Stimulated activated CD4-positive, alpha-beta T cell treated with anti-CD3 and anti-CD28 coated beads, TNF-alpha, amount 100 ng/mL, for 48 hours (primary cell): ENCODE measurements around the gene GSDME.

ENCODE experiments used
- DNase-seq, 3 donors: peaks; one replicate each; pipeline ENCODE4 v3.0.0-alpha.2; 2020; ENCODE audit warnings: low read depth in 3 of 3

The GSDME gene

DNA sequence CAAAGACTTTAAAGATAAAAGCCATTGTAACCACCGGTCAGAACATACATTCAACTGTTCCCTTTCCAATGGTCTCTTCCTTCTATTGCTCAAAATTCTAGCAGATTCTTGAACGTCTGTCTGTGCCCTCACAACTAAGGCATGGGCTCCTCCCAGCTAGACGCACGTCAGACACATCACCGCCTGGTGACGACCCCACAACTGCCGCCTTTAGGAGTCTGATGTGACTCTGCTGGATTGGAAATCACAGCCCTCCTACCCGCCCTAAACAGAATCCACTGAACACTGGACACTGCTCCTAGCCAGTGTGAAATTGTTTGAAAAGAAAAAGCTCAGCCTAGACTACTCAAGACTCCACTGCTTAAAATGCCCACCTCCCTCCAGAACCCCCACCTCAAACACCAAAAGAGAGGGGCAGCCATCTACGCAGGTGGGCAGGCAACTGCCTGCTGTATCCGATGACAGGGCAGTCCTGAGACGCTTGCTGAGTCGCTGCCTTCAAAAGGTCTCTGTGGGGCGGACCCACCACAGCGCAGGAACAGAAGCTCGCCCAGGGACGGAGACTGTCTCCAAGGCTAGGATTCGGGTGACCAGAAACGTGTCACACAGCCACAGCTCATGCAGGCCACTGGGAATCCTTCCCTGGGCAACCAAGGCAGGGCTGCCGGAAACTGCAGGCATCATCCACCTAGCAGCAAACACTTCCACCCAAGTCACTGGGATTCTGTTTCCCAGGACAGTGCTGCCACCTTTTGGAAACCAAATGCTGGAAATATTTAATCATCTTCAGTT lies 34.7 kb downstream of the GSDME start:
- DNase-seq: no peak

DNA sequence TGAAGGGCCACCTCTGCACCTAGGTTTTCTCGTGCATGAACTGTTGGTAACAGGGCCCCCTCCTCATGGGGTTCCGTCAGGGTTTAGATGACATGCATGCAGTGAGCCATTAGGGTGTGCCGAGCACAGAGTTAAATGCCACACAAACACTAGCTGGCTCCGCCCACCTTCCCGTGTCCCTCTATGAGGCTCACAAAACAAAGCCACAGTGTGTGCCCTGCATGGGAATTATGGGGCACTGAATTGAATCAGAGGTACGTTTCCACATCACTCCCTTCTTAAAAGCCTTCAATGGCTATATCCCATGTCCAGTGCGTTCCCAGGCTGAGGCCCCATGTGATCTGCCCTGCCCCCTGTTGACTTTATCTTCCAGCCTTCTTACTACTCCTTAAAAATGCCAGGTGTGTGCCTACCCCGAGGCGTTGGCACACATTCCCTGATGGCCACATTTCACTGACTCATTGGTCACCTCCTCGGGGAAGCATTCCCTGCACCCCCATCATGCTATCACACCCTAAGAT lies 35.7 kb downstream of the GSDME start:
- DNase-seq: no peak

DNA sequence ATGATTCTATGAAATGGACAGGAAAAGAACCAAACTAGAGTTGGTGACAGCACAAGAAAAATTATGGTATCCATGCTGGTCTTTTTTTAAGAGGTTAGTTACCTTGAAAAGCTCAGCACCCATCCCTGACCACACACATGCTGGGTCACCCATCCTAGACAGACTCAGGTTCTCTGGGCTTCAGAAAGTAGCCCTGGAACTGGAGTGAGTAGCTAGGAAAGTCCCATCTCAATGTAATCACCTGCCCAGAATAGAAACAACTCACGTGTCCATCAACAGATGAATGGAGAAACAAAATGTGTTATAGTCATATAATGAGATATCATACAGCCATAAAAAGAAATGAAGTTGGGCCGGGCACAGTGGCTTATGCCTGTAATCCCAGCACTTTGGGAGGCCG lies 37.0 kb downstream of the GSDME start:
- DNase-seq: no peak

DNA sequence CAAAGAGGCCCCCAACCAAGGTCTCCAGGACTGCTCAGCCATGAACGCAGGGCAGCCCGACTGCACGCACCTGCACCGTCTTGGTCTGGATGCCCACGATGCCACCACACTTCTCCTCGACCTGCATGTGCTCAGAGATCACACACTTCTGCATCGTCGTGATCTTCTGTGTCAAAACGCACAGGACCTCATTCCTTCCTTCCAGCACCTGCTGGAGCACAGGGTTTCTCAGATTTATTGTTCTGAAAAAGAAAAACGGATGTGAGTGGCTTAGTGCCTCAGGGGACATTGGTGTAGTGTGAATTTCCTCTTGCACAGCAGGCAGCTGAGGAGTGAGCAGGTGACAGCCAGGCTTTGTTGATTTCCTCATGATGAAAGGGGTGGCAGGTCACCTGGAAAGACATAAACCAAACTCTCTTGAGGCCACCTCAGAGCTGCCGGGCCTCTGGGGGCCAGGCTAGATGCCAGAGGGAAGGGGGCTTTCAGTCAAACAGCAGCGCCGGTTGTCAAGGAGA lies 38.2 kb downstream of the GSDME start:
- no peak for DNase-seq

DNA sequence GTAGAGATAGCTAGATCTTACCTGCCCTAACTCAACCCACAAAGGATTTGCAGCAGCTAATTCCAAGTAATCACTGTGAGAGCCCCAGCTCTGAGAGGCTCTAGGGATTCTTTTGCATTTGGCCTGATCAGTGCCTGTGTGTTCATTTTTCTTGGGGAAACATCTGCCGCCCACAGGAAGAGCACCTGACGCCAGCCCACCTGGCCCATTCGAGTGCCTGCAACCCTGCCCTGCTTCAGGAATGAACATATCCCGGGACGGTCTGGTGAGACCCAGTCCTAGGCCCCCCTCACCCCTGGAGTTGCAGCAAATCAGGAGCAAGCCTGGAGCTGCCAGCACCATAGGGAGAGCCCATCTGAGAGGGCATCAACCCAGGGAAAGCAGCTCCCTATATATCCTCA lies 38.8 kb downstream of the GSDME start:
- DNase-seq: no peak

DNA sequence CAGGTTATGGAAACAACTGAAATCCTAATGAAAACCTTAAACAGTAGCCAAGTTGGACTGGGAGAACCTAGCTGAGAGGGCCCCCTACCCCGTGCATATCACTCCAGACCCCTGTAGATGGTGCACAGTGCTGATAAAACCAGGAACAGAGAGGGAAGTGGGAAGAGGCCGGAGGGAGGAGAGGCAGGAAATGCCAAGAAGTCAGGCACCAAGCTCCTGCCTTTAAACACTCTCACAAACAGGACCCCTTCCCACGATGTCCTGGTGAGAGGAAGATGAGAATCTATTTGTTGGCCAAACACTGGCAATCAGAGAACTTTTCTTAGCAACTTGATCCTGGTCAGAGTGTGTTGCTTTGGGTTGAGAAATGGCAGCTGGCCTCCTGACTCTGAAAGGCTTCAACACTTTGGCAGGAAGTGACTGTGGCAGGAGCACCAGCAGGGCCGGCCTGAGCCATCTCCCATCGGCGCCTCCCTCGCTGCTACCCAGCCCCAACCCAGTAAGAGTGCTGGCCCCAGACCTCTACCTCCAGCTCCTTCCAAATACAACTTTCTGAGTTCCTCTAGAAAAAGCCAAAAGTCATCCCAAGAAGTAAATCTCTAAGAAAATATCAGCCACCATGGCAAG lies 39.5 kb downstream of the GSDME start:
- no peak for DNase-seq

DNA sequence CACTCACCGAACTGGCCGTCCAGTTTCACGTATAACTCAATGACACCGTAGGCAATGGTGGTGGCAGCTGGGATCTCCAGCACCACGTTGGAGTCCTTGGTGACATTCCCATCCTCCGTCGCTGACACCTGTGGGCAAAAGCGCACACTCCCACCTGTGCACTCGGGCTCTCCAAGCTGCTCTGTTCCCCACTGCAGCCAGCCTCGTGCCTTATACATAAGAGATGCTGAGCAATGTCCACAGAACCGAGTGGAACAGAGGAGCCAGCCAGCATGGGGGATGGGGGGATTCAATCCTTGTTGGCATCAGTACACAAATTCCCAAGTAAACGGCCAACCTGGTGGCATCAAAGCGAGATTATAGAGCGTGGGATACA lies 40.0 kb downstream of the GSDME start:
- DNase-seq: no peak

DNA sequence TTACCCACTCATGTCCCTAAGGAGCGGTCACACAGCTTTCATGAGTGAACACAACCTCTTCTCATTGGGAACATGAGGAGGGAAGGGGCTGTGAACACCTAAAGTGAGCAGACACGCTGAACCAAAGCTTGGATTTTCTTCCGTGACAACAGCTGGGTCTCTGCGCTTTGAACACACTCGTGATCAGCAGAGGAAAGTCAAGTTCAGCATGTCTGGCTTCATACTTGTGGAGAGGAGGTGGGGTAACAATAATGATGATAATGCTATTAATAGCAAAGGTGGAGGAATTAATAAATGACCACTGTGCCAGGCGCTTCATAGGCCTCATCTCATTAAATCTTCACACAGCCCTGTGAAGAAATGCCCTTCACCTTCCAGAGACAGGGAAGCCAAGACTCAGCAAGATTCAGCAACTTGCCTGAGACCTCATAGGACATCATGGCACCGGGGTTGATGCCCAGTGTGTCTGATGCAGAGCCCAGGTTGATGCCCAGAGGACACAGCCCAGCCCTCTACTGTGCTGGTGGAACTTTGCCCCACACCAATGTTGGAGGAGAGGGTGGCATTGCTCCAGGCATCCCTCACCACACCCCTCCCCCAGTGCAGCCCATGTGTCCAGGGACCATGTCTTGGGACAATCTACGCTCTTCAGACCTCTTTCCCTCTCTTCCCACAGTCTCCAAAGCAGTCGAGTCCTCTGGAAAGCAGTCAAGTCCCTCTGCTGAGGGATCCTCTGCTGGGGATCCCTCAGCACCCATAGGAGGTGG lies 40.6 kb downstream of the GSDME start:
- no peak for DNase-seq

DNA sequence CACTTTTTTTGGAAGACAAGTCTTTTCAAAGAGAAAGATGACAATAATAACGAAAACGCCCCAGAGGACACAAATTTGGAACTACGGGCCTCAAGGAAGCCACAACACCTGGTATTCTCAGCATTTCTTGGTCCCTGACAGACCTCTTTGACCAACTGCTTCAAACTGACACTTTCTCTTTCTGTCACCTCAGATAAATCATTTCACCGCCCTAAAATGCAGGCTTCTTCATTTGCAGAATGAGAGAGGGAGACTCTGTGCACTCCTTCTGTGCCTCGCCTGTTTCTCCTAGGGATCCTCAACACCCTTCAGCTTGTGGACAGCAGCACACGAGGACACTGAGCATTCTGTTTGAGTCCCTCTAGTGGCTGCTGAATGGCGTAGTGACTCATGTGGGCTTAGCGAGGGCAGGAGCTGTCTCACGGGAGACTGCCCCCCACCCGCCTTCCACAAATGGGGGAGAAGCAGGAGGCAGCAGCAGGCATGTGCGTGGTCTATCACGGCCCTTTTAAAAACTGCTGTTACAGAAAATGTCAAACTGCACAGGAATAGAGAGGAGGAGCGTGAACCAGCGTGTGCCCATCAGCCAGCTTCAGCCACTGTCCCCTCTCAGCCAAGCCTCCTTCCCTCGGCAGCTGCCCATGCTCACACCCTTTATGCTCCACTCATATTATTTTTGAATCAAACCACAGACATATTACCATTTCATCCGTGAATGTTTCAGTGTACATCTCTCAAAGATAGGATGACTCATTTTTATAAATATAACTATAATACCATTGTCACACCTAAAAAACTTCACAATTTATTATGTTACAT lies 41.4 kb downstream of the GSDME start:
- no peak for DNase-seq

DNA sequence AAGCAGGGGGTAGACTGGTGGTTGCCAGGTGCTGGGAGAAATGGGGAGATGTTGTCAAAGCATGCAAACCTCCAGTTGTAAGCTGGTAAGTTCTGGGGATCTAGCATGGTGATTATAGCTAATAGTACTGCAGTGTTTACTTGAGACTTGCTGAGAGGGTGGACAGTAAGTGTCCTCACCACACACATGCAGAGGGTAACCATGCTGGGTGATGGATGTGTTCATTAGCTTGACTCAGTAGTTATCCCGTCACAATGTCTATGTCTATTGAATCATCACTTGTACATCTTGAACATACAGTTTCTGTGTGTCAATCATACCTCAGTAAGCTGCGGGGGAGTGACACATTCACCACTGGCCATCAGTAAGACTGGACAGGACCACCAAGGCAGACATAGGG lies 42.1 kb downstream of the GSDME start:
- DNase-seq: no peak

DNA sequence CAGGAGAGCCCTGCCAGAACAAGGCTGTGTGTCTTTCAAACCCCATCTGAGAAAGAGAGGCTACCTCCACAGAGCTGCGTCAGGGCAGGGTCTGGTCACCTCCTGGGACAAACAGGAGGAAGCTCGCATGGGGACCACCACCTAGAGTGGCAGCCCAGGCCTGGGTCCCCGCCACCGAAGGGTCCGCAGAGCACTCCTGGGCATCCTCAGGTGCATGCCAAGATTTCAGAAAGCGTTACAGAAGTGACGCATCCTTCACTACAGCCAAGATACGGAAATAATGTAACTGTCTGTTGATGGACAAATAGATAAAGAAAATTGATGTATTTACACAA lies 42.6 kb downstream of the GSDME start:
- DNase-seq: no peak

DNA sequence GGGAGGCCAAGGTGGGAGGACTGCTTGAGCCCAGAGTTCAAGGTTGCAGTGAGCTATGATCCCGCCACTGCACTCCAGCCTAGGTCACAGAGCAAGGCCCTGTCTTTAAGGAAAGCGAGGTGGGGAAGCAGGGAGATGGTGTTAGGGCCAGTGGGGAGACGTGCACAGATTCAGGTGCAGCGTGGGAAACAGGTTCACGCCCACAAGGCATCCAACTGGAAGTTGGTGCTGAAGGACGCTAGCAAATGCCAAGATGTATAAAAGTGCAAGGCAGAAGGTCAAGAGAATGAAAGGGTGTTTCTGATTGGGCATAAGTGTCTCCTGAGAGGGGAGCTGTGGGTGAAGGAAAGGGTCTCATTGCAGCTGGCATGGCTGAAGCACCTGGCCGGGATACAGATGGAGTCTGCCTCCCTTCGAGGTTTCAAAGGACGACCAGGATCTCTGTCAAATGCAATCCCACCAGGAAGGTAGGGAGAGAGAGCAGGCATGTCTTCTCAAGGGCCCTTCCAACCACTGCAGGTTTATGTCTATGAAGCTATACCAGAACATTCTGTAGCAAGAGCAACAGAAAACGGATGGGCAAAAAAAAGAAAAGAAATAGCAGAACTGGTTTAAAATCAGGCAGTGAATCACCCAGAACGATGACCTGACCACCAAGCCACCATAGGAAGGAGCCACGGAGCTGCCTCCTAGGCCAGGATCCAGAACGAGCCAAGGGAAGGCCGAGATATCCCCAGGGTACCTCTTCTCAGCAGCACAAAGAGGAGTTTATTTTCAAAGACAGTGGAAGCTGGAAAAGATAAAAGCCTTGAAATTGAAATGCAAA lies 43.2 kb downstream of the GSDME start:
- DNase-seq: no peak

DNA sequence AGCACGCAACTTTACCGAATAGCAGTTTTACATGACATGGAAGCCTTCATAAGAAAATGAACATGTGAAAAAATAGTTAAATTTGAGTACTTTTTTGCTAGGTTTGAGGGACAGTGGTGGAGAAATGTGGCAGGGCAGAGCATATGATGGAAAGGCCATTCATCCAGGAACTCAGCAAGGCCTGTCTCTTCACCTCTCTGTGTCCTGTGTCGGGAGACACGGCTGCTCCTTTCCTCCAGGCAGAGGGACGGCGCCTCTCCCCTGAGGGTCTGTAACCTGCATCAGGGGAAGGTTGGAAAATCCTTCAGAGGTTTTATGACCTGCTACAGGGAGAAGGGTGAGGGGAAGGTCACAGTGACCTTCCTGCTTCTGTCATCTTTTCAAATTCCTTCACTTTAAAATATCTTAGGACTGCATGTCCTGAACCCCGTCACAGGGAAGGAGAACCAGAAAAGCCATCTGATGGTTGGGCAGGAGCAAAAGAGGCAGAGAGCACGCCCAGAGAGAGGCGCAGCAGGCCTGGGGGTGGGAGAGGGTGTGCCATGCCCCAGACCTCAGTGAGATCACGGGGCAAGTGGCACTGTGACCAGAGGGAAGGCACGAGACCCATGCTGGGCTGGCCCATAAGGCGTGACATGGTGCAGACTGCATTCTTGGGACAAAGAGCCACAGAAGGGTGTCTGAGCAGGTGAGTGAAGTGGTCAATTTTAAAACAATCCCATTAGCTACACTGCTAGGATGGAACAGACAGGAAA lies 44.0 kb downstream of the GSDME start:
- DNase-seq: no peak

DNA sequence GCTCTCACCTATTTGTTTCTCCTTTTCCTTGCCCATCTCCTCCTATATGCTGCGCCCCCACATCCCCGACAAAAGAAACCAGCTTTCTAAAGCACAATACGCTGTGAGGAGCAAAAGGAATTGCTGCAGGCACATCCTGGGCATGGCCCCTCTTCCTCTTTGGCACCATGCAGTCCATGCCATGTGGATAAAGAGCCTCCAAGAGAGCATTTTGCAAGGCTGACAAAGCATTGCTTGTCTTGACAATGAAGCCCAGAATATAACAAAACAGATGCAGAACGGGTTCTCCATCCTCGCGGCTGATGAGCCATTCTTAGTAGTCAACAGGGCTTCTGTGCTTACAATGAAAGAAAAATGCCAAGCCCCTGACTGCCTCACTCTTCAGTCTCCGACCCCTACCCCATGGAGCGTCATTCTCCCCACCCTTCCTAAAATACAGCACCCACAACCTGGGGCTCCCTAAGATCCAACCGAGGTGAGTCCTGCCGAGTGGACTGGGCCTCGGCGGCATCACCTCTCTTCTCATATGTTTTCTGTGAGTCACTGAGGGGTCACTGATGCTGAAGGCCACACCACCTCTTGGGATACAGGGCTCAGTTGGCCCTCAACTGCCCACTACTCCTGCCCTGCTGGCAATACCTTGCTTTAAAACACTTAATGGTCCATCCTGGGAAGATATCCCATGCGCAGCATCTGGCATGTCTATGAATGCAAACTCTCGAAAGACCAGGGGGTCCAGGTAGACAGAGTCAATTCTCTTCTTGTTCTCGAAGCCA lies 47.5 kb downstream of the GSDME start:
- DNase-seq: no peak

DNA sequence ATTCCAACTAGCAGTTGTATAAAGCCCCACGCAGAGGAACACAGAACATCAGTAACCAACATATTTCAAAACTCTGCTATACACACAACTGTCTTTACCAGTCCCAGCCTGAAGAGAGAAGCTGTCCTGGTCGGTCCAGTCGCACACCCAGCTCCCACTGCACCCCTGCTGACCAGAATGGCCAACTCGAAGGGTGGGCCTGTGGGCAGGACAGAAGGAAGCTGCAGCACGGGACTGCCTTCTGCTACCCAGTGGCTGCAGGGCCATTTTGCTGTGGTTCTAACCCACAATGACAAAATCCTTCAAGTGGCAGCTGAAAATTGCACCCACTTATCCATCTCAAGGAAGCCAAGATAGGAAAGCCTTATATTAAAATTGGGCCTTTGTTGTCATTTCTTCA lies 48.2 kb downstream of the GSDME start:
- DNase-seq: no peak

DNA sequence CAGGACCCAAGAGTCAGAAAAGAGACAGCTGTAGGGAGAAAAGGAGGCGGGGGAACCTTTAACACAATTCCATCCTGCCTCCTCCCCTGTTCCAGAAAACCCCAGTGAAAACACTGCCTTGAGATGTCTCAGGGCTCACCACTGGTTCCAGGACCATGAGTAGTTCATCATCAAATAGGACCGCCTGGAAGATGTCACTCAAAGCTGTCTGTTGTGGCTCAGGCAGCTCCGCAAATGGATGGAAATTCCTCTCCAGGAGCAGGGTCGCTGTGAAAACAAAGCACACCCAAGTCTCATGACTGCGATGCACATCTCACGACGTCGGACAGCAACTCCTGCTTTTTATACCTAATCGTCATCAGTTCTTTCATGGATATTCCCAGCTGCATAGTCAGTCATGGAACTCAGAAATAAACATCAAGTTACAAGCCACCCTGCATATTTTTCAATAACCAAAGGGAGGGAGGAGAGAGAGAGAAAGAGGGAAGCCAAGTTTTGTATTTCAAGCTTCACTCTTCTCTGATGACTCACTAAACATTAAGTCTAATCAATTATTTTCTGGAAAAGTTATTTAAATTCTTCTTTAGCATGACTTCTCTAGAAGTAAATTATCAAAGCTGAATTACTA lies 49.2 kb downstream of the GSDME start:
- DNase-seq: no peak

DNA sequence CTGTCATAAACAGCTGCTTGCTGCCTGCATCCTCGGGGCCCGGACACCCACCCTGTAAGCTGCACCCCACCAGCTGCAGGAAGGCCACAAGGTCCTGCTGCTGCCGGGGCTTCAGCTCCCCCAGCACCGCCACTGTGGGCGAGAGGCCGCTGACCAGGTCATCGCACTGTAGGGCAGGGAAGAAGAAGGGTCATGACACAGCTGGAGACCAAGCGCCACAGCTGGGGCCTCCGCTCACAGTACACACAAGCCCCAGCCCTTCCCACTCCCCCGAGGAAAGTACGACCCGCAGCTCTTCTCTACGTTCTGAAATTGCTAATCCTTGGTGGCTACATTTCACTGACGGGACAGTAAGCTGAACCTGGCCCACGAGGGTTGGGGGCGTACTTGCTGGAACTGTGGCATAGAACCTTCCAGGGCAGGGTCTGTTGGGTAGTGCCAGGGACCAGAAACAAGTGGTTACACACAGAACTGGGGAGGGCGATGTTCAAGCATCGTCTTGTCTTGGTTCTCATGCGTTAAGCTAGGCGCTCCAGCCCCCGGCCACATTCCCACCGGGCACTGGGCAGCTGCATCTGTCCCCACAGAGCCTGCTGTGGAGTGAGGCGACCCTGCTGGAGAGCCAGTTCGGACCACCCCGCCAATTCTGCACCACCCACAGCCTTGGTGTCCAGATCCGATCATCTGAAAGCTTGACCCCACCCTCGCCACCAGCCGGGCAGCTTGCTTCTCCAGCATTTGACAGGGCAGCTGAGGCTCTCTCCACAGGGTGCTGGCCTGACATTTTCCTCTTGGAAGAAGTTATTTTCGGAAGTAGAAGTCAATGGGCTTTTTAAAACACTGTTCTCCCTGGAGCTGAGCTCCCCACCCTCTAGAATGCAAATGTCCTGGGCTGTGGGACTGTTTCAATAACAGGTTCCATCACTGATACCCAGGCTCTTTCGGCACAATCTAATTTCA lies 50.8 kb downstream of the GSDME start:
- no peak for DNase-seq
